Glutamatergic neuron (in vitro differentiated cells): ENCODE data around the gene PTBP3. TPM values are rescaled to one million over a fixed set of nuclear protein-coding genes. Genes with fewer than 3 reads are reported as not detected.

ENCODE experiments used
- DNase-seq: peaks from one replicate; pipeline ENCODE4 v3.0.0; 2022
- H3K27ac Mint-ChIP-seq: one replicate; pipeline ENCODE4 v1.8.0; 2020; ENCODE audit warnings: mild to moderate bottlenecking, mixed read lengths, inconsistent platforms; ENCODE audit not compliant: unreplicated experiment
- H3K27me3 Mint-ChIP-seq: one replicate; pipeline ENCODE4 v1.8.0; 2020; ENCODE audit warnings: mild to moderate bottlenecking, moderate library complexity, mixed read lengths, inconsistent platforms; ENCODE audit not compliant: unreplicated experiment
- H3K36me3 Mint-ChIP-seq: one replicate; pipeline ENCODE4 v1.8.0; 2020; ENCODE audit warnings: mild to moderate bottlenecking, mixed read lengths, inconsistent platforms; ENCODE audit not compliant: unreplicated experiment
- H3K4me1 Mint-ChIP-seq: one replicate; pipeline ENCODE4 v1.8.0; 2020; ENCODE audit warnings: mild to moderate bottlenecking, low read depth, mixed read lengths, inconsistent platforms; ENCODE audit not compliant: unreplicated experiment
- H3K4me3 Mint-ChIP-seq: one replicate; pipeline ENCODE4 v1.8.0; 2020; ENCODE audit warnings: mild to moderate bottlenecking, mixed read lengths, inconsistent platforms; ENCODE audit not compliant: unreplicated experiment
- H3K9me3 Mint-ChIP-seq: one replicate; pipeline ENCODE4 v1.8.0; 2020; ENCODE audit warnings: mild to moderate bottlenecking, moderate library complexity, mixed read lengths, inconsistent platforms; ENCODE audit not compliant: unreplicated experiment
- total RNA-seq: library from RNA; stranded (reverse); fragmentation: NEBNext Ultra II Directional; extraction: Animal tissue kit (Norgen Biotek cat#: 25700); gene quantifications from one replicate; pipeline ENCODE4 v1.2.1, GENCODE V29; 2021; ENCODE audit not compliant: unreplicated experiment
- TF ChIP-seq, protein P1 (sequence below): fragments of 200-600 bp; sonication (generic); IDR thresholded peaks from one replicate; pipeline ENCODE4 v1.5.0; 2021; ENCODE audit not compliant: partially characterized antibody, unreplicated experiment

Gene PTBP3
- total RNA-seq, 1 donor from 2014 or later: 48.6 TPM

- H3K9me3 Mint-ChIP-seq: peaks cover 4% of the 10 kb centered on the region
- no peak overlapping the region for H3K27ac Mint-ChIP-seq
- peaks cover 2% of the 10 kb centered on the region for H3K27me3 Mint-ChIP-seq
- peaks cover 4% of the 10 kb centered on the region for H3K4me1 Mint-ChIP-seq
- H3K36me3 Mint-ChIP-seq: no peaks in the 10 kb centered on the region
- TF ChIP-seq, protein P1, sequence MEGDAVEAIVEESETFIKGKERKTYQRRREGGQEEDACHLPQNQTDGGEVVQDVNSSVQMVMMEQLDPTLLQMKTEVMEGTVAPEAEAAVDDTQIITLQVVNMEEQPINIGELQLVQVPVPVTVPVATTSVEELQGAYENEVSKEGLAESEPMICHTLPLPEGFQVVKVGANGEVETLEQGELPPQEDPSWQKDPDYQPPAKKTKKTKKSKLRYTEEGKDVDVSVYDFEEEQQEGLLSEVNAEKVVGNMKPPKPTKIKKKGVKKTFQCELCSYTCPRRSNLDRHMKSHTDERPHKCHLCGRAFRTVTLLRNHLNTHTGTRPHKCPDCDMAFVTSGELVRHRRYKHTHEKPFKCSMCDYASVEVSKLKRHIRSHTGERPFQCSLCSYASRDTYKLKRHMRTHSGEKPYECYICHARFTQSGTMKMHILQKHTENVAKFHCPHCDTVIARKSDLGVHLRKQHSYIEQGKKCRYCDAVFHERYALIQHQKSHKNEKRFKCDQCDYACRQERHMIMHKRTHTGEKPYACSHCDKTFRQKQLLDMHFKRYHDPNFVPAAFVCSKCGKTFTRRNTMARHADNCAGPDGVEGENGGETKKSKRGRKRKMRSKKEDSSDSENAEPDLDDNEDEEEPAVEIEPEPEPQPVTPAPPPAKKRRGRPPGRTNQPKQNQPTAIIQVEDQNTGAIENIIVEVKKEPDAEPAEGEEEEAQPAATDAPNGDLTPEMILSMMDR: no peak
- DNase-seq: no peak
- no peak overlapping the region for H3K4me3 Mint-ChIP-seq
Observed at GRCh38 chr9:112337547-112337946, 4.1 kb upstream of the PTBP3 start.

- Mint-ChIP-seq H3K4me1 (peaks cover 6% of the 10 kb centered on the region), H3K27ac (peak overlapping the region; percentile 71), H3K9me3 (peaks cover 6% of the 10 kb centered on the region), H3K27me3 (peaks cover 4% of the 10 kb centered on the region), H3K4me3 (peak overlapping the region; percentile 89), H3K36me3 (no peaks in the 10 kb centered on the region)
- TF ChIP-seq, protein P1: no peak
- DNase-seq: no peak
Observed at GRCh38 chr9:112334432-112334841, 1.0 kb upstream of the PTBP3 start.

- H3K4me3 Mint-ChIP-seq: peak overlapping the region; percentile 89
- no peaks in the 10 kb centered on the region for H3K36me3 Mint-ChIP-seq
- DNase-seq: peak; percentile 96
- H3K27me3 Mint-ChIP-seq: peaks cover 4% of the 10 kb centered on the region
- TF ChIP-seq, protein P1: peak; percentile 36
- H3K4me1 Mint-ChIP-seq: peaks cover 6% of the 10 kb centered on the region
- peaks cover 6% of the 10 kb centered on the region for H3K9me3 Mint-ChIP-seq
- H3K27ac Mint-ChIP-seq: peak overlapping the region; percentile 93
Observed at GRCh38 chr9:112333639-112334431, 416 bp upstream of the PTBP3 start.

- DNase-seq: no peak
- Mint-ChIP-seq H3K27me3 (peaks cover 4% of the 10 kb centered on the region), H3K27ac (peak overlapping the region; percentile 89)
Observed at GRCh38 chr9:112332674-112332976, 794 bp downstream of the PTBP3 start.

GRCh38 chr9:112332214-112332613 is 1.2 kb downstream of the PTBP3 start:
- Mint-ChIP-seq H3K36me3 (no peaks in the 10 kb centered on the region), H3K4me3 (peak overlapping the region; percentile 96), H3K27me3 (peaks cover 4% of the 10 kb centered on the region), H3K9me3 (peaks cover 6% of the 10 kb centered on the region), H3K4me1 (peaks cover 6% of the 10 kb centered on the region), H3K27ac (peak overlapping the region; percentile 89)
- DNase-seq: no peak
- TF ChIP-seq, protein P1: no peak

More at GRCh38 chr9:112332674-112332976, 794 bp downstream of the PTBP3 start:
- TF ChIP-seq, protein P1: no peak
- Mint-ChIP-seq H3K36me3 (no peaks in the 10 kb centered on the region), H3K4me1 (peaks cover 6% of the 10 kb centered on the region), H3K9me3 (peaks cover 6% of the 10 kb centered on the region), H3K4me3 (peak overlapping the region; percentile 96)
